Cardiac septum (tissue), 1 donor: Measurements from ENCODE around the gene IL1RL2. TPM values are rescaled to one million over a fixed set of nuclear protein-coding genes. Genes with fewer than 3 reads are reported as not detected.

Source experiments
- DNase-seq: peaks from one replicate; pipeline ENCODE4 v3.0.0-alpha.2; 2020; ENCODE audit warnings: low spot score
- intact Hi-C: fragments of 100-400 bp; cut with DNase I; formaldehyde crosslinking; loops from one replicate; pipeline ENCODE4 v1.14.0; 2022
- total RNA-seq: library from RNA; stranded (reverse); fragmentation: NEBNext Ultra II Directional; extraction: Animal tissue kit (Norgen Biotek cat#: 25700); gene quantifications from one replicate; pipeline ENCODE4 v1.2.1, GENCODE V29; 2021
- donor health status: DM: no; HTN: no; CAD: no.

The IL1RL2 gene
- total RNA-seq, 1 donor from 2014 or later, result 0.35 TPM

DNA sequence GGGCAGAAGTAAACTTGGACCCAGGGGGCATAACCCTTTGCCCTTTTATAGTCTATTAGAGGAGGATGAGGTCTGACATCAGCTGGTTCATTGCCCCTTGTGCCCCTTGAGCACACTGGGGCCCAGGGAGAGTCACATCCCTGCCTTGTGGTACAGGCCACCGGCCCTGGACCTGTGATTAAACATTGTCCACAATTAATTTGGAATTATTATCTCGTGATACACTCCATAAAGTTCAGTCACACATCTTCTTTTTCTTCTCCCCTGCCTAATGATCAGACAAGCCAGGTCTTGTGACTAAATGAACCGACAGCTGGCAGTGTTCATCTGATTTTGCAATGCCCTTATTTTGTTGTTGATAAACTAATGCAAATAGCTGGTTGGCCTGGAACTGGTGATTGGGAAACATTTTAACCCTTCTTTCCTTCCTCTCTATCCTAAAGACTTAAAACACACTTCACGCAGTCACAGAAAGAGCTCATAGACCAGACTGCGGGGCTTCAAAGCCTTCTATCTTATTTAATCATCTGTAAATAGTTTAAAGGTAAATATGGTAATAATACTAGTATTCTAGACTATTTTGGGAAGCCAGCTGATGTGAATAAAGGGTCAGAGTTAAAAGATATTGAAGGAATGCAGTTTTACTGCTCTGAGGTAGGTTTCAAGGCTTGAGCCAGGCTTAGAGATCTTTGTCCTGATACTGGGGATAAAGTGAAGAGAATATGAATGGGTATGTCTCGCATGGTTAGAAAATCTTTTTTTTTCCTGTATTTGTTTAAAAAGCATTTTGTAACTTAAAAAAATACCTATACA lies 30.9 kb upstream of the IL1RL2 start:
- no peak for DNase-seq
- intact Hi-C loops, result no loop called here

DNA sequence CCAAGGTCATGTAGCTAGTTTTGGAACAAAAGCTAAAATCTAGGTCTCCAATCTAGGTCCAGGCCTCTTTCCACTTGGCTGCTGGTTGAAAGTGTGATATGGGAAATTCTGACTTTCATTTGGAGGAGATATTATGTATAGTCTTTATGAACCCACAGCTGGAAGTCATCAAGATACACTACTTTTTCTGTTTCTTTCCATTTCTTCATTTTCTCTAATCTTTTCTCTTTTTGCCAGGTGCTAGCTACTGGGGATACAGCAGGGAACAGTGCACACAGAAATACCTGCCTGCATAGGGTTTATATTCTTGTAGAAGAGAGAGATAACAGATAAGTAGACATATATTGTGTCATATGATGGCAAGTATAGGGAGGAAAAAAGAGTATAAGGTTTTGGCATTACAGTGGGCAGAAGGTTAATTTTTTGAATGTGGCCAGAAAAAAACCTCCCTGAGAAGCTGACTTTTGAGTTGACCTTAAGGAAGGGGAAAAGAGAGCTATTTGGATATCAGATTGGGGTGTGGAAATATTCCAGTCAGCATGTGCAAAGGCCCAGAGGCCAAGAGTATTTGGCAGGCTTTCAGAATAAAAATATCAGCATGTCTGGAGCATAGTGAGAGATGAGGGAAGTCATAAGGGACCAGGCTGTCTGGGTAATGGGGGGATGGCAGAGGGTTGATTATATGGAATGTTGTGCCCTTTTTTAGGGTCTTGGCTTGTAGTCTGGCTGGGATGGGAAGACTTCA lies 28.6 kb upstream of the IL1RL2 start:
- intact Hi-C loops, result no loop called here

DNA sequence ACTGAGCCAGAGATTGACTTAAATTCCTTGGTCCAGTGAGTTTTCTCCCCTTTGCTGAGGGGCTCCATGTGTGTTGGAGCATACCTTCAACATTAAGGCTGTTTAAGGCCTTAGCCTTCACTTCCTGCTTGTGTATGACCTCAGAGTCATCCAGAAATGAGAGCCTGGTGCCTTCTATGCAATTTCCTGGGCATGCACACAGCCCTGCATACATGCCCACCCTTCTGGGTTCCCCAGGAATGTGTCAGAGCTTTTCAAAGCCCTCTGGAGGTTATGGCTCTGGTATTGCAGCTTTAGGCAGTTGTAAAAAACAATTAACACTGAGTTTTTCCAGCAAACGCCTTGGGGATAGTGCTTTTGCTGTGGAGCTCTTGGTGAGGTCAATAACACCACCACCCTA lies 27.5 kb upstream of the IL1RL2 start:
- intact Hi-C loops, result no loop called here
- no peak for DNase-seq

More for the DNA sequence above, 28.6 kb upstream of the IL1RL2 start:
- no peak for DNase-seq

GRCh38 chr2:102166189-102166845 lies 20.5 kb upstream of the IL1RL2 start:
- intact Hi-C loops, result loop anchor here (1.0 to 5.0 kb wide), 2 partner anchors 76 to 146 kb away; no protein-coding TSS in a partner anchor
- DNase-seq, result no peak

DNA sequence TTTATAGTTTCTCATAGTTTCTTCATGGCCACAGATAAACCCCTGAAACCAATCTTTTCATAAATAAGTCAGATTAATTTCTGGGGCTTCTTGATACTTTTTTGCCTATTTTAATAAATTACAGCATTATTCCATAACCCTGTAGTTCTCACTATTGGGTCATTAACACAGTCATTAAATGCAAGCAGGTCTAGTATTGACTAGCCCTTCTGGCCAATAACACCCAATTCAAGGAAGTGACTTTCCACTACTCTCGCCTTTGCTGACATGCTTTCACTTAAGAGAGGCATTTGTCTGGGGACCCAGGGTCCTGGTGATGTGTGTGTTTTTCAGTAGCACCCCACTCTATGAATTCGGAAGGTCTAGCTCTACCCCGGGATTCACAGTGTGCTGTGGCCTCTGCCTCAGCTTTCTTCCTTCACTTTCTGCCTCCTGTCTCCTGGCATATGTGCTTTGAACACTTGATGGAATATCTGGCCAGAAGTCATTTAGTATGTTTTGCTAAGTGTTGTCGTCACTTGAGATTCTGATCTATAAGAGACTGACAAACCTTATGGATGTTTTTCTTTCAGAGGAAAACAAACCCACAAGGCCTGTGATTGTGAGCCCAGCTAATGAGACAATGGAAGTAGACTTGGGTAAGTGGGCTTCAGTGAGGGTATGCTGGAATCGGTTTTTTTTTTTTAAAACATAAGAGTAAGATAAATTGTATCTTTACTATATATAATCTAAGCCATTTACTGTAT lies 18.6 kb upstream of the IL1RL2 start:
- intact Hi-C loops, result loop anchor here (5.0 kb wide), 1 partner anchor 74 kb away; no protein-coding TSS in a partner anchor
- DNase-seq, result no peak

DNA sequence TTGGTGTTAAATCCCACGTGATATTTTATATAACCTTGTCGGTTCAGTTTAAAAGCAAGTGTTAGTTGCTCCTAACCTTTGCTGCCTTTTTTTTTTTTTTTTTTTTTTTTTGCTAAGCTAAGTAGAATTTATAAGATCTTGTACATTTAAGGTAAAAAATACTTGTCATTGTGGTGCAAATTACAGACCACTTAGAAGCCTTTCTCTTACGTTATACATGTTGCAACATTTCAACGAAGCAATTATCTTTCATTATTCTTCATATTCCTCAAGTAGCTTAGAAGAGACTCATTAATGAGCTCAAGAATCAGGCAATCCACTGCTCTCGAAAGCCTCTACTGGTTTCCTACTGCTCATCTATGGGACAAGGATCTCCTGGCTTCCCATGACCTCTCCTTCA lies 14.9 kb upstream of the IL1RL2 start:
- intact Hi-C loops, result no loop called here
- DNase-seq, result no peak

DNA sequence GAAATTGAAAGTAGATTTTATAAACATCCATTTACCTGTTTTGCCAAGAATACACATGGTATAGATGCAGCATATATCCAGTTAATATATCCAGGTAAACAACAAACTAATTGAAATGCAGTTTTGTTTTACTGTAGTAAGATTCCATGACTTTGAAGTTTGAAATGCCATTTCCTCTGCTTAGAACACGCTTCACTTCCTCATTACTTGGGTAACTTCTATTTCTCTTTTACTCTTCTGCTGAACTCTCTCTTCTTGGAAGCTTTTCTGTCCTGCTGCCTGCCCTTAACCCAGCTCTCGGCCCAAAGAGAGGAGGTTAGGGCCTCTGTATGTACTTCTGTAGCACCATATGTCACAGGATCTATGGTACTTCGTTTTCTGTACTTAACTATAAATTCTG lies 14.1 kb upstream of the IL1RL2 start:
- no peak for DNase-seq
- intact Hi-C loops, result no loop called here

DNA sequence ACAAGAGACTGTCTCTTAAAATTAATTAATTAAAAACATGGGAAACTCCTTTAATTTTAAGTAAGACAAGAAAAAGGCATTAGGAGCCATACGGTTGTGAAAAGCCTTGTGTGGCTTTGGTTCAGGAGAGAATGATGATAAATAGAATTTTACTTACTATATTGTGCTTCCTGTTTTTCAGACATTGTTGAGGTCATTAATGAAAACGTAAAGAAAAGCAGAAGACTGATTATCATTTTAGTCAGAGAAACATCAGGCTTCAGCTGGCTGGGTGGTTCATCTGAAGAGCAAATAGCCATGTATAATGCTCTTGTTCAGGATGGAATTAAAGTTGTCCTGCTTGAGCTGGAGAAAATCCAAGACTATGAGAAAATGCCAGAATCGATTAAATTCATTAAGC lies 10.7 kb upstream of the IL1RL2 start:
- intact Hi-C loops, result no loop called here
- DNase-seq, result no peak

DNA sequence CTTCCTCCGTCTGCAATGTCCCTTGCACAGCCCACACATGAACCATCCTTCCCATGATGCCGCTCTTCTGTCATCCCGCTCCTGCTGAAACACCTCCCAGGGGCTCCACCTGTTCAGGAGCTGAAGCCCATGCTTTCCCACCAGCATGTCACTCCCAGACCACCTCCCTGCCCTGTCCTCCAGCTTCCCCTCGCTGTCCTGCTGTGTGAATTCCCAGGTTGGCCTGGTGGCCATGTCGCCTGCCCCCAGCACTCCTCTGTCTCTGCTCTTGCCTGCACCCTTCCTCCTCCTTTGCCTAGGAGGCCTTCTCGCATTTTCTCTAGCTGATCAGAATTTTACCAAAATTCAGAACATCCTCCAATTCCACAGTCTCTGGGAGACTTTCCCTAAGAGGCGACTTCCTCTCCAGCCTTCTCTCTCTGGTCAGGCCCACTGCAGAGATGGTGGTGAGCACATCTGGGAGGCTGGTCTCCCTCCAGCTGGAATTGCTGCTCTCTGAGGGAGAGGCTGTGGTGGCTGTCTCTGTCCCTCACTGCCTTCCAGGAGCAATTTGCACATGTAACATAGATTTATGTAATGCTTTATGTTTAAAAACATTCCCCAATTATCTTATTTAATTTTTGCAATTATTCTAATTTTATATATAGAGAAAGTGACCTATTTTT lies 8.9 kb upstream of the IL1RL2 start:
- intact Hi-C loops, result no loop called here

DNA sequence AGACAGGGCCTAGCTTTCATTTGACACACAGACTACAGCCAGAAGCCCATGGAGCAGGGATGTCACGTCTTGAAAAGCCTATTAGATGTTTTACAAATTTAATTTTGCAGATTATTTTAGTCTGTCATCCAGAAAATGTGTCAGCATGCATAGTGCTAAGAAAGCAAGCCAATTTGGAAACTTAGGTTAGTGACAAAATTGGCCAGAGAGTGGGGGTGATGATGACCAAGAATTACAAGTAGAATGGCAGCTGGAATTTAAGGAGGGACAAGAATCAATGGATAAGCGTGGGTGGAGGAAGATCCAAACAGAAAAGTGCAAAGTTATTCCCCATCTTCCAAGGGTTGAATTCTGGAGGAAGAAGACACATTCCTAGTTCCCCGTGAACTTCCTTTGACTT lies 7.8 kb upstream of the IL1RL2 start:
- intact Hi-C loops, result no loop called here
- DNase-seq, result no peak

More for the DNA sequence above, 8.9 kb upstream of the IL1RL2 start:
- DNase-seq, result no peak

DNA sequence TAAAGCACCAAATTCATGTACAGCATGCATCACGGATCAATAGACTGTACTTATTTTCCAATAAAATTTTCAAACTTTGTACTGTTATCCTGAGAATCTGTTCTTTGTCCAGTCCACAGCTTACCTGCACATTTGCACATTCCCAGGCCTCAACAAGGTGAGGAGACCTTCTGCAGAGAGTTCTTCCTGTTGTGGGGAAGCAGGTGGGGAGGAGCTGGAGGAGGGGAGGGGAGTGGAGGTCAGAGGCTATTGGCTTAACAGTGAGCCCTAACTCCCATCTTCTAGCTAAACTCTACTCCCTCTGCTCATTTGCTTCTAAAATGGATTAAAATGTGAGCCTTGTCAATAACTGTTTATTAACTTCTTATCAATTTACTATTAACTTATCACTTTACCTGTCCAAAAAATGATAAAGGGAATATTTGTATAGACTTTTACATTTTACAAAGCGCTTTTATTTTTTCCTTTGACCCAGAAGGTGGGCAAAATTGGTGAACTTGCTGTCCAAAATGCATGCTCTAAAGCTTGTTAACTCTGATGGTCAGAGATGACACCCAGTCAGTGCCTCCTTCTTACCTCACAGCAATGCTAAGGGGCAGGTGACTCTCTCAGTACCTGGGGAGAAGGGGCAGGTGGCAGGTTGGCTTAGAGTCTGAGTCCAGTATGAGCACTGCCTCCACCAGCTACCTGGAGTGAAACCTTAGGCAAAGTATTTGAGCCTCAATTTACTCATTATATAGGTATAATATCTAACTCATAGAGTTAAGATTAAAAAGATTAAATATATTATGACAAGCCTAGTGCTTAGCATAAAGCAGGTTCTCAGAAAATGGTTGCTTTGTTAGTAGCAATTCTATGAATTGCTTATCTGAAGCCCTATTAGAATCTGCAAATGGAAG lies 6.8 kb upstream of the IL1RL2 start:
- intact Hi-C loops, result loop anchor here (10.0 kb wide), 1 partner anchor 265 kb away; no protein-coding TSS in a partner anchor
- DNase-seq, result no peak

GRCh38 chr2:102180687-102180999 lies 6.2 kb upstream of the IL1RL2 start:
- DNase-seq, result no peak
- intact Hi-C loops, result loop anchor here (10.0 kb wide), 1 partner anchor 264 kb away; no protein-coding TSS in a partner anchor

GRCh38 chr2:102181376-102181775 lies 5.4 kb upstream of the IL1RL2 start:
- intact Hi-C loops, result loop anchor here (10.0 kb wide), 1 partner anchor 263 kb away; no protein-coding TSS in a partner anchor
- DNase-seq, result no peak

DNA sequence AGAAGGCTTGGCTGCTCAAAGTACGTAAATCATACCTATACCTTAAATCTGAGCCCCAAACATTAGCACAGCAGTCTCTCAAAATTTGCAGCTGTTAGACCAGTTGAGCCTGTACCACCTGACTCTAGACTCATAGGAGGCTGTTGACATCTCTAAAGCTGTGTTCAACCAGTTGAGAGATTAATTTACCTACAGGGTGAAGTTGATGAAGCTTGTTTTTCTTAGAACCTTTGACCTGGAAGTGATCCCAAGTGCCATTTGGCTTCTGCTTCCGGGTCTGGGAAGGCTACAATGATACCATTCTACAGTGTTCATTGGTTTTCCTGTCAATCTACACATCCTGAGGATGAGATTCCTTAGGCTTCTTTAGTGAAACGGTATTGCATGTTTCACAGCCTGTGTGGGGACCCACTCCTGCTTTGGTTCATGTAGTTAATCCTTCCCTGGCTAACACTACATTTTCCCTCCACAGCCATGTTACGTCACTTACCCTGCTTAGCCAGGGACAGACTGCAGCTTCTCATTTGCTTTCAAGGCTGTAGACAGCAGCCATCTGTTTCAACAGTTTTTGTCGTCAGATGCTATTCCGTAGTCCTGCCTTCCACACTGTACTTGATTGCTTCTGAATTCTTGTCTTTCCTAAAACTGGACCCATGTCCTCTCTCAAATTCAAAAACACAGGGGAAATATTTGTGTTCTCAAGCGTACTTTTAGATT lies 4.7 kb upstream of the IL1RL2 start:
- intact Hi-C loops, result loop anchor here (10.0 kb wide), 1 partner anchor 263 kb away; no protein-coding TSS in a partner anchor
- DNase-seq, result no peak

- intact Hi-C loops, result loop anchor here (10.0 kb wide), 1 partner anchor 261 kb away; no protein-coding TSS in a partner anchor
- no peak for DNase-seq
Measured at GRCh38 chr2:102184018-102184417, 2.8 kb upstream of the IL1RL2 start.

DNA sequence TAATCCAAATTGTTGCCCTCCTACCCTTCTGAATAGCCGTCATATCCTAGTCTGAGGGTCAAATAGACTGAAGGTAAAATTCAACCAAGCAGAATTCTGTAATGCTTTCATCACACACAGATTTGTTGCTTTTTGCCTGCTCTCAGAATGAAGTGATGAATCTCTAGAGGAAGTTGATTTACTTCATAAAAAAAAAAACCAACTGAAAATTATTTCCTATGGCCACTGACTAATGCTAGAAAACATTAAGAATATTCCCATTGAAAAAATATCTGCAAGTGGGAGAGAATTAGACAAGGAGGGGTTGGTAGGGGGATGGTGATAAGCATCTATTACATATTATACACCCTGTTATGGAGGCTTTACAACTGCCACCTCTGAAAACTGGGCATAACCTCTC lies 2.3 kb upstream of the IL1RL2 start:
- intact Hi-C loops, result loop anchor here (10.0 kb wide), 1 partner anchor 260 kb away; no protein-coding TSS in a partner anchor
- DNase-seq, result no peak

- intact Hi-C loops, result loop anchor here (10.0 kb wide), 1 partner anchor 259 kb away; no protein-coding TSS in a partner anchor
Measured at GRCh38 chr2:102185347-102185746, 1.5 kb upstream of the IL1RL2 start.

More at GRCh38 chr2:102185347-102185746, 1.5 kb upstream of the IL1RL2 start:
- no peak for DNase-seq
